SK-N-SH treated with all-trans-retinoic acid at 6 μM for 48 hours (cell line): ENCODE data around the gene GON4L.
"Not testable (repeated sequence)": the region's sequence is repeated elsewhere in the genome, so short reads cannot be mapped to it uniquely, and the experiment has no call there.

Source experiments
- CSDC2 ChIP-seq: fragments of 250-450 bp; sonication (Bioruptor Pico); IDR thresholded peaks from 2 replicates; pipeline ENCODE4 v1.5.0; 2020; ENCODE audit warnings: mild to moderate bottlenecking, moderate library complexity
- OSR1 ChIP-seq: fragments of 250-450 bp; sonication (Bioruptor Pico); IDR thresholded peaks from 2 replicates; pipeline ENCODE4 v1.8.0; 2022; ENCODE audit warnings: moderate library complexity, mild to moderate bottlenecking, inconsistent platforms
- RARB ChIP-seq: fragments of 250-450 bp; sonication (Bioruptor Pico); IDR thresholded peaks from 2 replicates; pipeline ENCODE4 v1.8.0; 2021; ENCODE audit warnings: mild to moderate bottlenecking, moderate library complexity
- TOX ChIP-seq: fragments of 250-450 bp; sonication (Bioruptor Pico); IDR thresholded peaks from 2 replicates; pipeline ENCODE4 v1.8.0; 2021; ENCODE audit warnings: mild to moderate bottlenecking, moderate library complexity, borderline replicate concordance
- ZFP3 ChIP-seq: fragments of 250-450 bp; sonication (Bioruptor Pico); IDR thresholded peaks from 2 replicates; pipeline ENCODE4 v1.5.0; 2020; ENCODE audit warnings: mild to moderate bottlenecking, moderate library complexity
- ZFP30 ChIP-seq: fragments of 450-650 bp; formaldehyde crosslinking; IDR thresholded peaks from 2 replicates; pipeline ENCODE4 v1.5.0; 2022; ENCODE audit warnings: mild to moderate bottlenecking, moderate library complexity
- ZNF8 ChIP-seq: fragments of 450-650 bp; formaldehyde crosslinking; IDR thresholded peaks from 2 replicates; pipeline ENCODE4 v1.5.0; 2020; ENCODE audit warnings: mild to moderate bottlenecking, moderate library complexity
- TF ChIP-seq, protein P1 (sequence below): fragments of 250-450 bp; sonication (Bioruptor Pico); IDR thresholded peaks from 2 replicates; pipeline ENCODE4 v1.8.0; 2021; ENCODE audit warnings: low read depth, mild to moderate bottlenecking, moderate library complexity, borderline replicate concordance
- TF ChIP-seq, protein P2 (sequence below): fragments of 250-450 bp; sonication (Bioruptor Pico); IDR thresholded peaks from 2 replicates; pipeline ENCODE4 v1.5.1; 2020; ENCODE audit warnings: low read depth, mild to moderate bottlenecking, moderate library complexity
- TF ChIP-seq, protein P3 (sequence below): fragments of 250-450 bp; sonication (Bioruptor Pico); IDR thresholded peaks from 2 replicates; pipeline ENCODE4 v1.8.0; 2020; ENCODE audit warnings: mild to moderate bottlenecking, moderate library complexity, borderline replicate concordance

DNA sequence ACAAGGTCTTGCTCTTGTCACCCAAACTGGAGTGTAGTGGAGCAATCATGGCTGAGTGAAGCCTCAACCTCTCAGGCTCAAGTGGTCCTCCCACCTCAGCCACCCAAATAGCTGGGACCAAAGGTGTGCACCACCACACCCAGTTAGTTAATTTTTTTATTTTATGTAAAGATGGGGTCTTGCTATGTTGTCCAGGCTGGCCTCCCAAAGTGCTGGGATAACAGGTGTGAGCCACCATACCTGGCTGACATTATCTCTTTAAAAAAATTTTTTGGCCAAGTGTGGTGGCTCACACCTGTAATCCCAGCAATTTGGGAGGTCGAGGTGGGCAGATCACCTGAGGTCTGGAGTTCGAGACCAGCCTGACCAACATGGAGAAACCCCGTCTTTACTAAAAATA lies 98.0 kb downstream of the GON4L start:
- not testable (repeated sequence) for TF ChIP-seq CSDC2 (CRISPR knock-in tag); ZNF8 (CRISPR knock-in tag); ZFP3 (CRISPR knock-in tag); RARB; ZFP30 (CRISPR knock-in tag); OSR1 (CRISPR knock-in tag); TOX (CRISPR knock-in tag)
- TF ChIP-seq, protein P1, sequence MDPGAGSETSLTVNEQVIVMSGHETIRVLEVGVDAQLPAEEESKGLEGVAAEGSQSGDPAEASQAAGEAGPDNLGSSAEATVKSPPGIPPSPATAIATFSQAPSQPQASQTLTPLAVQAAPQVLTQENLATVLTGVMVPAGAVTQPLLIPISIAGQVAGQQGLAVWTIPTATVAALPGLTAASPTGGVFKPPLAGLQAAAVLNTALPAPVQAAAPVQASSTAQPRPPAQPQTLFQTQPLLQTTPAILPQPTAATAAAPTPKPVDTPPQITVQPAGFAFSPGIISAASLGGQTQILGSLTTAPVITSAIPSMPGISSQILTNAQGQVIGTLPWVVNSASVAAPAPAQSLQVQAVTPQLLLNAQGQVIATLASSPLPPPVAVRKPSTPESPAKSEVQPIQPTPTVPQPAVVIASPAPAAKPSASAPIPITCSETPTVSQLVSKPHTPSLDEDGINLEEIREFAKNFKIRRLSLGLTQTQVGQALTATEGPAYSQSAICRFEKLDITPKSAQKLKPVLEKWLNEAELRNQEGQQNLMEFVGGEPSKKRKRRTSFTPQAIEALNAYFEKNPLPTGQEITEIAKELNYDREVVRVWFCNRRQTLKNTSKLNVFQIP (CRISPR knock-in tag), result not testable (repeated sequence)
- TF ChIP-seq, protein P2, sequence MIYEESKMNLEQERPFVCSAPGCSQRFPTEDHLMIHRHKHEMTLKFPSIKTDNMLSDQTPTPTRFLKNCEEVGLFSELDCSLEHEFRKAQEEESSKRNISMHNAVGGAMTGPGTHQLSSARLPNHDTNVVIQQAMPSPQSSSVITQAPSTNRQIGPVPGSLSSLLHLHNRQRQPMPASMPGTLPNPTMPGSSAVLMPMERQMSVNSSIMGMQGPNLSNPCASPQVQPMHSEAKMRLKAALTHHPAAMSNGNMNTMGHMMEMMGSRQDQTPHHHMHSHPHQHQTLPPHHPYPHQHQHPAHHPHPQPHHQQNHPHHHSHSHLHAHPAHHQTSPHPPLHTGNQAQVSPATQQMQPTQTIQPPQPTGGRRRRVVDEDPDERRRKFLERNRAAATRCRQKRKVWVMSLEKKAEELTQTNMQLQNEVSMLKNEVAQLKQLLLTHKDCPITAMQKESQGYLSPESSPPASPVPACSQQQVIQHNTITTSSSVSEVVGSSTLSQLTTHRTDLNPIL (CRISPR knock-in tag), result not testable (repeated sequence)
- TF ChIP-seq, protein P3, sequence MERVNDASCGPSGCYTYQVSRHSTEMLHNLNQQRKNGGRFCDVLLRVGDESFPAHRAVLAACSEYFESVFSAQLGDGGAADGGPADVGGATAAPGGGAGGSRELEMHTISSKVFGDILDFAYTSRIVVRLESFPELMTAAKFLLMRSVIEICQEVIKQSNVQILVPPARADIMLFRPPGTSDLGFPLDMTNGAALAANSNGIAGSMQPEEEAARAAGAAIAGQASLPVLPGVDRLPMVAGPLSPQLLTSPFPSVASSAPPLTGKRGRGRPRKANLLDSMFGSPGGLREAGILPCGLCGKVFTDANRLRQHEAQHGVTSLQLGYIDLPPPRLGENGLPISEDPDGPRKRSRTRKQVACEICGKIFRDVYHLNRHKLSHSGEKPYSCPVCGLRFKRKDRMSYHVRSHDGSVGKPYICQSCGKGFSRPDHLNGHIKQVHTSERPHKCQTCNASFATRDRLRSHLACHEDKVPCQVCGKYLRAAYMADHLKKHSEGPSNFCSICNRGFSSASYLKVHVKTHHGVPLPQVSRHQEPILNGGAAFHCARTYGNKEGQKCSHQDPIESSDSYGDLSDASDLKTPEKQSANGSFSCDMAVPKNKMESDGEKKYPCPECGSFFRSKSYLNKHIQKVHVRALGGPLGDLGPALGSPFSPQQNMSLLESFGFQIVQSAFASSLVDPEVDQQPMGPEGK (CRISPR knock-in tag), result not testable (repeated sequence)
